ENCODE data around the gene JMJD4. TPM values are rescaled to one million over a fixed set of nuclear protein-coding genes. Genes with fewer than 3 reads are reported as not detected.

Gene JMJD4
- total and polyA plus RNA-seq, 2 of the 8 experiments (the other 6 are each of a cell fraction or from before 2014, with no cell fraction given) = 13.2 to 23.3 TPM

DNA sequence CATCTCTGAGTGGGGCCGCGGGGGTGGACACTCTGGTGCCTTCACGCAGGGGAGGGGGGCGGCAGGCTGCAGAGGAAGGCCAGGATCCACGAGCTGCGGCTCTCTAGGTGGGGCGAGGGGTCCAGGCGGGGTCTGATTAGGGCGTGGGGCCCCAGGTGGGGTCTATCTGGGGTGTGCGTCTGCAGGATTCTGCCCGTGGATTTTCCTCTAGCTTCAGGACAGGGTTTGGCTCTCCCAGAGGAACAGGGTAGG is 6.3 kb downstream of the JMJD4 start:
- Histone ChIP-seq H2AFZ (ENCODE audit: low read length) (no peak overlapping the region), H2BK20ac (ENCODE audit: low read length) (no peak overlapping the region), H3K79me1 (ENCODE audit: low read depth, low read length) (0 out of 2 replicates have a peak, but pooled peaks cover 3% of the 10 kb centered on the region), H3K4ac (replicated peaks; ENCODE audit: insufficient read length, low read depth, low read length) (peak overlapping the region; percentile 17), H2BK5ac (ENCODE audit: low read depth, low read length) (peak overlapping the region; percentile 68; the same call in 1 of the 2 replicates), H2BK15ac (ENCODE audit: low read length) (0 out of 2 replicates have a peak overlapping the region, but pooled peaks have one; percentile 16), H4K8ac (ENCODE audit: extremely low read depth, insufficient read depth, low read length) (no peak overlapping the region; the same call in 1 of the 2 replicates), H2BK120ac (replicated peaks; ENCODE audit: low read depth, low read length) (no peak overlapping the region), H2BK12ac (ENCODE audit: low read depth, low read length) (no peak overlapping the region), H3K14ac (ENCODE audit: insufficient read length) (peak overlapping the region; percentile 98), H3K9ac (replicated peaks in 1 of 4; ENCODE audit: extremely low read depth in 1 of 4, low read depth in 3 of 4, low read length in 3 of 4) (peak overlapping the region in 3 of 4 experiments; percentile 31 to 66 (median 54); a peak in 6 of 7 replicates), H3K36me3 (ENCODE audit: control insufficient read depth in 2 of 4, insufficient read depth in 4 of 4, low read length in 3 of 4) (peaks cover 6 to 23% (median 11%) of the 10 kb centered on the region in 4 experiments; a peak in 6 of 8 replicates), H3K4me3 (ENCODE audit: extremely low read depth in 1 of 4, insufficient read depth in 2 of 4, low read depth in 3 of 4, low read length in 4 of 4) (peak overlapping the region; percentile 67 to 95 (median 74)), H3K79me2 (ENCODE audit: control insufficient read depth in 1 of 2, insufficient read depth in 2 of 2, low read length in 2 of 2) (peaks cover 0 to 5% of the 10 kb centered on the region in 2 experiments; a peak in 1 of 4 replicates), H3K4me2 (ENCODE audit: insufficient read depth in 1 of 2, low read depth in 2 of 2, low read length in 2 of 2) (peak overlapping the region; percentile 84 to 100), H3K23me2 (ENCODE audit: low read depth, low read length) (peaks cover 4% of the 10 kb centered on the region), H3K23ac (ENCODE audit: insufficient read length) (no peak overlapping the region), H3K27me3 (replicated peaks in 1 of 4; ENCODE audit: control insufficient read depth in 3 of 4, extremely low read depth in 1 of 4, insufficient read depth in 3 of 4, low read length in 3 of 4) (no peaks in the 10 kb centered on the region), H4K91ac (replicated peaks; ENCODE audit: insufficient read length, low read length) (peak overlapping the region; percentile 22), H3K56ac (replicated peaks; ENCODE audit: insufficient read length, low read depth, low read length) (no peak overlapping the region), H4K5ac (ENCODE audit: insufficient read length, low read depth, low read length) (no peak overlapping the region), H2AK5ac (ENCODE audit: low read depth, low read length) (no peak overlapping the region), H4K20me1 (replicated peaks in 1 of 2; ENCODE audit: control insufficient read depth in 1 of 2, insufficient read depth in 2 of 2, low read length in 2 of 2) (peaks cover 3 to 28% of the 10 kb centered on the region in 2 experiments), H3K9me3 (ENCODE audit: insufficient read depth in 2 of 2, low read depth in 1 of 2, low read length in 1 of 2) (peaks cover 2 to 4% of the 10 kb centered on the region in 2 experiments; a peak in 1 of 4 replicates), H3K18ac (ENCODE audit: extremely low read depth, low read length) (0 out of 2 replicates have a peak overlapping the region, but pooled peaks have one; percentile 87), H3K4me1 (replicated peaks in 1 of 4; ENCODE audit: control insufficient read depth in 3 of 4, insufficient read depth in 4 of 4, low read length in 3 of 4) (peaks cover 0 to 19% (median 12%) of the 10 kb centered on the region in 4 experiments; a peak in 6 of 7 replicates), H3K27ac (ENCODE audit: low read depth, low read length) (peak overlapping the region; percentile 52; the same call in 1 of the 2 replicates)
- ChIA-PET CTCF (ENCODE audit: partially characterized antibody) (interaction anchor here (1.2 to 2.6 kb wide), 6 partner anchors 13 to 248 kb away, joined by 3 to 11 read pairs (median 4); no protein-coding TSS in a partner anchor), POLR2A (ENCODE audit: partially characterized antibody) (no interaction called here)
- WGBS, 2 experiments (ENCODE audit: extremely low coverage in 1 of 2, insufficient coverage in 1 of 2, insufficient read length in 1 of 2, insufficient replicate concordance in 2 of 2, low coverage in 1 of 2, low lambda C conversion rate in 2 of 2, missing lambda C conversion rate in 1 of 2) = 9% methylated on average over 8 of the region's 11 CpGs; no CpG with 5 or more reads in 1 of the 2 experiments
- DNase-seq (ENCODE audit: low read depth in 1 of 2, low spot score in 2 of 2) (no peak), FAIRE-seq (no peak)
- TF ChIP-seq MAX (IDR thresholded peaks at IDR 0.05) (0 out of 2 replicates have a peak, but pooled peaks have one; percentile 3), GABPA (IDR thresholded peaks at IDR 0.05; ENCODE audit: borderline replicate concordance, insufficient read depth, low read length) (no peak)

All from H1 (cell line).